ENCODE measurements around the gene SHMT1.

GRCh38 chr17:18344021-18344420 lies 19.3 kb downstream of the SHMT1 start:
- TF ChIP-seq, protein P1, sequence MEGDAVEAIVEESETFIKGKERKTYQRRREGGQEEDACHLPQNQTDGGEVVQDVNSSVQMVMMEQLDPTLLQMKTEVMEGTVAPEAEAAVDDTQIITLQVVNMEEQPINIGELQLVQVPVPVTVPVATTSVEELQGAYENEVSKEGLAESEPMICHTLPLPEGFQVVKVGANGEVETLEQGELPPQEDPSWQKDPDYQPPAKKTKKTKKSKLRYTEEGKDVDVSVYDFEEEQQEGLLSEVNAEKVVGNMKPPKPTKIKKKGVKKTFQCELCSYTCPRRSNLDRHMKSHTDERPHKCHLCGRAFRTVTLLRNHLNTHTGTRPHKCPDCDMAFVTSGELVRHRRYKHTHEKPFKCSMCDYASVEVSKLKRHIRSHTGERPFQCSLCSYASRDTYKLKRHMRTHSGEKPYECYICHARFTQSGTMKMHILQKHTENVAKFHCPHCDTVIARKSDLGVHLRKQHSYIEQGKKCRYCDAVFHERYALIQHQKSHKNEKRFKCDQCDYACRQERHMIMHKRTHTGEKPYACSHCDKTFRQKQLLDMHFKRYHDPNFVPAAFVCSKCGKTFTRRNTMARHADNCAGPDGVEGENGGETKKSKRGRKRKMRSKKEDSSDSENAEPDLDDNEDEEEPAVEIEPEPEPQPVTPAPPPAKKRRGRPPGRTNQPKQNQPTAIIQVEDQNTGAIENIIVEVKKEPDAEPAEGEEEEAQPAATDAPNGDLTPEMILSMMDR (IDR thresholded peaks at IDR 0.05): no peak
- no peak for TF ChIP-seq POLR2A (IDR thresholded peaks at IDR 0.05)

All from thyroid gland (tissue), 4 donors.